H9 (cell line): ENCODE data around the gene AQP5. TPM values are rescaled to one million over a fixed set of nuclear protein-coding genes. Genes with fewer than 3 reads are reported as not detected.
"Not testable (repeated sequence)": the region's sequence is repeated elsewhere in the genome, so short reads cannot be mapped to it uniquely, and the experiment has no call there.

Experiments
- DNase-seq: peaks from one replicate; pipeline ENCODE4 v3.0.0-alpha.2; 2017
- H2AFZ ChIP-seq: one replicate; pipeline ENCODE4 v1.6.1; 2013; ENCODE audit warnings: mild to moderate bottlenecking, low read length, control low read depth, moderate library complexity
- H2AK5ac ChIP-seq: 2 replicates; pipeline ENCODE4 v1.6.1; 2013; ENCODE audit warnings: low read length, control low read depth, mixed read lengths; ENCODE audit not compliant: insufficient read length
- H2BK120ac ChIP-seq: one replicate; pipeline ENCODE4 v1.6.1; 2013; ENCODE audit warnings: low read depth, mild to moderate bottlenecking, low read length, control low read depth, inconsistent platforms; ENCODE audit not compliant: poor library complexity, severe bottlenecking
- H2BK12ac ChIP-seq: 2 replicates; pipeline ENCODE4 v1.6.1; 2013; ENCODE audit warnings: low read length, control low read depth, mixed read lengths, low read depth; ENCODE audit not compliant: insufficient read length
- H2BK15ac ChIP-seq: 2 replicates; pipeline ENCODE4 v1.6.1; 2013; ENCODE audit warnings: low read depth, low read length, control low read depth
- H2BK20ac ChIP-seq: one replicate; pipeline ENCODE4 v1.6.1; 2013; ENCODE audit warnings: low read depth, mild to moderate bottlenecking, low read length, control low read depth, inconsistent platforms; ENCODE audit not compliant: poor library complexity, severe bottlenecking
- H2BK5ac ChIP-seq: 2 replicates; pipeline ENCODE4 v1.6.1; 2013; ENCODE audit warnings: low read length, control low read depth, mixed read lengths; ENCODE audit not compliant: insufficient read length
- H3K14ac ChIP-seq: 2 replicates; pipeline ENCODE4 v1.6.1; 2013; ENCODE audit warnings: low read length, control low read depth; ENCODE audit not compliant: insufficient read depth
- H3K18ac ChIP-seq: 2 replicates; pipeline ENCODE4 v1.6.1; 2013; ENCODE audit warnings: low read depth, mild to moderate bottlenecking, mixed read lengths, low read length, control low read depth; ENCODE audit not compliant: insufficient read length
- H3K23ac ChIP-seq: 2 replicates; pipeline ENCODE4 v1.6.1; 2013; ENCODE audit warnings: low read length, control low read depth, mixed read lengths, low read depth; ENCODE audit not compliant: insufficient read length
- H3K23me2 ChIP-seq: 2 replicates; pipeline ENCODE4 v1.6.1; 2013; ENCODE audit warnings: low read depth, mild to moderate bottlenecking, mixed read lengths, low read length, control low read depth; ENCODE audit not compliant: insufficient read length, poor library complexity, severe bottlenecking
- H3K27ac ChIP-seq: 2 replicates; pipeline ENCODE4 v1.5.1; 2013; ENCODE audit warnings: low read length, control low read depth, mixed read lengths, low read depth; ENCODE audit not compliant: insufficient read length
- H3K27me3 ChIP-seq: 2 replicates; pipeline ENCODE4 v1.6.1; 2013; ENCODE audit warnings: low read length, control low read depth, inconsistent platforms; ENCODE audit not compliant: insufficient read depth
- H3K4ac ChIP-seq: 2 replicates; pipeline ENCODE4 v1.6.1; 2013; ENCODE audit warnings: low read depth, mild to moderate bottlenecking, control low read depth, inconsistent platforms, low read length, moderate library complexity
- H3K4me1 ChIP-seq: 2 replicates; pipeline ENCODE4 v1.6.1; 2013; ENCODE audit warnings: low read length, control low read depth, inconsistent platforms; ENCODE audit not compliant: insufficient read depth
- H3K4me2 ChIP-seq: 2 replicates; pipeline ENCODE4 v1.6.1; 2013; ENCODE audit warnings: low read length, control low read depth, mixed read lengths; ENCODE audit not compliant: insufficient read length, insufficient read depth
- H3K56ac ChIP-seq: 2 replicates; pipeline ENCODE4 v1.6.1; 2013; ENCODE audit warnings: low read depth, mild to moderate bottlenecking, mixed read lengths, low read length, control low read depth; ENCODE audit not compliant: insufficient read length
- H3K79me1 ChIP-seq: 2 replicates; pipeline ENCODE4 v1.6.1; 2013; ENCODE audit warnings: low read depth, mild to moderate bottlenecking, moderate library complexity, low read length, control low read depth, inconsistent platforms; ENCODE audit not compliant: insufficient read depth, poor library complexity, severe bottlenecking
- H3K79me2 ChIP-seq: 2 replicates; pipeline ENCODE4 v1.6.1; 2013; ENCODE audit warnings: low read length, control low read depth, inconsistent platforms; ENCODE audit not compliant: insufficient read depth
- H3K9ac ChIP-seq: 2 replicates; pipeline ENCODE4 v1.6.1; 2013; ENCODE audit warnings: low read length, control low read depth, mixed read lengths; ENCODE audit not compliant: insufficient read length; ENCODE audit errors: extremely low read depth
- H3K9me3 ChIP-seq: one replicate; pipeline ENCODE4 v1.6.1; 2013; ENCODE audit warnings: low read depth, low read length, inconsistent platforms; ENCODE audit not compliant: control insufficient read depth
- H3T11ph ChIP-seq: one replicate; pipeline ENCODE4 v1.6.1; 2013; ENCODE audit warnings: mild to moderate bottlenecking, low read length, control low read depth, inconsistent platforms
- H4K20me1 ChIP-seq: one replicate; pipeline ENCODE4 v1.6.1; 2013; ENCODE audit not compliant: control insufficient read depth, insufficient read length, insufficient read depth
- H4K5ac ChIP-seq: 2 replicates; pipeline ENCODE4 v1.6.1; 2013; ENCODE audit warnings: low read depth, mild to moderate bottlenecking, mixed read lengths, low read length, control low read depth; ENCODE audit not compliant: insufficient read length
- H4K8ac ChIP-seq: replicated peaks from 2 replicates; pipeline ENCODE4 v1.6.1; 2013; ENCODE audit warnings: low read length, control low read depth, mixed read lengths, low read depth; ENCODE audit not compliant: insufficient read length
- H4K91ac ChIP-seq: 2 replicates; pipeline ENCODE4 v1.6.1; 2013; ENCODE audit warnings: low read depth, mild to moderate bottlenecking, moderate library complexity, mixed read lengths, low read length, control low read depth; ENCODE audit not compliant: insufficient read length
- H3K27ac Mint-ChIP-seq, 3 experiments: 2 replicates in 2 of 3; 3 replicates in 1 of 3; pipeline ENCODE4 v1.8.0; 2020 to 2021; ENCODE audit warnings: mixed read lengths in 3 of 3, mild to moderate bottlenecking in 1 of 3, moderate library complexity in 1 of 3
- H3K27me3 Mint-ChIP-seq: 2 replicates; pipeline ENCODE4 v1.8.0; 2021; ENCODE audit warnings: low read depth, mild to moderate bottlenecking, moderate library complexity, mixed read lengths
- H3K36me3 Mint-ChIP-seq, 3 experiments: 2 replicates in 2 of 3; 3 replicates in 1 of 3; pipeline ENCODE4 v1.8.0; 2020 to 2021; ENCODE audit warnings: low read depth in 3 of 3, mixed read lengths in 3 of 3; ENCODE audit not compliant: insufficient read depth in 1 of 3
- H3K4me1 Mint-ChIP-seq, 2 experiments: 2 replicates each; pipeline ENCODE4 v1.8.0; 2020; ENCODE audit warnings: mixed read lengths in 2 of 2
- H3K4me3 Mint-ChIP-seq, 2 experiments: 2 replicates in 1 of 2; 3 replicates in 1 of 2; pipeline ENCODE4 v1.8.0; 2020 to 2021; ENCODE audit warnings: mild to moderate bottlenecking in 2 of 2, mixed read lengths in 2 of 2, moderate library complexity in 1 of 2
- H3K9me3 Mint-ChIP-seq, 2 experiments: 2 replicates in 1 of 2; 3 replicates in 1 of 2; pipeline ENCODE4 v1.8.0; 2020; ENCODE audit warnings: mild to moderate bottlenecking in 2 of 2, mixed read lengths in 2 of 2, moderate library complexity in 1 of 2
- WGBS: extraction: QIAGEN DNeasy Blood & Tissue Kit; methylation state at CpG from one replicate; pipeline ENCODE4 v1.1.7; 2013; ENCODE audit warnings: missing lambda C conversion rate, low lambda C conversion rate, mixed read lengths; ENCODE audit not compliant: insufficient read length; ENCODE audit errors: extremely low coverage; 5-methylcytosine and 5-hydroxymethylcytosine counted together
- total RNA-seq: library from RNA; stranded (reverse); gene quantifications from 2 replicates; pipeline ENCODE4 v1.2.1, GENCODE V29; 2021
- TF ChIP-seq, protein P1 (sequence below): fragments of 200-600 bp; sonication (generic); conservative IDR thresholded peaks from 3 replicates; pipeline ENCODE4 v1.8.0; 2021; ENCODE audit warnings: antibody characterized with exemption, mild to moderate bottlenecking

Gene AQP5
- total RNA-seq, 1 experiment from 2014 or later: 2.8 TPM

GRCh38 chr12:49985981-49986380 is 24.3 kb downstream of the AQP5 start:
- DNase-seq: no peak
- no peaks in the 10 kb centered on the region for H3K27me3 ChIP-seq
- H4K5ac ChIP-seq: no peak overlapping the region
- Mint-ChIP-seq H3K27ac (no peak overlapping the region; a peak in 1 of 7 replicates), H3K36me3 (peaks cover 6 to 31% (median 27%) of the 10 kb centered on the region in 3 experiments; a peak in 6 of 7 replicates), H3K27me3 (no peaks in the 10 kb centered on the region), H3K4me1 (peaks cover 24 to 26% of the 10 kb centered on the region in 2 experiments), H3K4me3 (no peak overlapping the region), H3K9me3 (no peaks in the 10 kb centered on the region)
- no peak overlapping the region for H3K18ac ChIP-seq
- H3K56ac ChIP-seq: no peak overlapping the region
- H3K9ac ChIP-seq: no peak overlapping the region
- H3K79me2 ChIP-seq: no peaks in the 10 kb centered on the region
- no peak overlapping the region for H3K23ac ChIP-seq
- no peak overlapping the region for H2AK5ac ChIP-seq
- H3K4me2 ChIP-seq: no peak overlapping the region
- no peak overlapping the region for H4K91ac ChIP-seq
- no peak overlapping the region for H4K8ac ChIP-seq
- no peak overlapping the region for H2AFZ ChIP-seq
- H3K4me1 ChIP-seq: no peaks in the 10 kb centered on the region; the same call in 1 of the 2 replicates
- H3K79me1 ChIP-seq: no peaks in the 10 kb centered on the region
- H2BK12ac ChIP-seq: no peak overlapping the region
- H2BK20ac ChIP-seq: no peak overlapping the region
- no peak overlapping the region for H3K27ac ChIP-seq
- no peaks in the 10 kb centered on the region for H3K23me2 ChIP-seq
- H3K4ac ChIP-seq: no peak overlapping the region
- H4K20me1 ChIP-seq: no peaks in the 10 kb centered on the region
- no CpG with 5 or more reads among the region's 5 CpGs for WGBS
- no peaks in the 10 kb centered on the region for H3K9me3 ChIP-seq
- H3K14ac ChIP-seq: no peak overlapping the region
- TF ChIP-seq, protein P1, sequence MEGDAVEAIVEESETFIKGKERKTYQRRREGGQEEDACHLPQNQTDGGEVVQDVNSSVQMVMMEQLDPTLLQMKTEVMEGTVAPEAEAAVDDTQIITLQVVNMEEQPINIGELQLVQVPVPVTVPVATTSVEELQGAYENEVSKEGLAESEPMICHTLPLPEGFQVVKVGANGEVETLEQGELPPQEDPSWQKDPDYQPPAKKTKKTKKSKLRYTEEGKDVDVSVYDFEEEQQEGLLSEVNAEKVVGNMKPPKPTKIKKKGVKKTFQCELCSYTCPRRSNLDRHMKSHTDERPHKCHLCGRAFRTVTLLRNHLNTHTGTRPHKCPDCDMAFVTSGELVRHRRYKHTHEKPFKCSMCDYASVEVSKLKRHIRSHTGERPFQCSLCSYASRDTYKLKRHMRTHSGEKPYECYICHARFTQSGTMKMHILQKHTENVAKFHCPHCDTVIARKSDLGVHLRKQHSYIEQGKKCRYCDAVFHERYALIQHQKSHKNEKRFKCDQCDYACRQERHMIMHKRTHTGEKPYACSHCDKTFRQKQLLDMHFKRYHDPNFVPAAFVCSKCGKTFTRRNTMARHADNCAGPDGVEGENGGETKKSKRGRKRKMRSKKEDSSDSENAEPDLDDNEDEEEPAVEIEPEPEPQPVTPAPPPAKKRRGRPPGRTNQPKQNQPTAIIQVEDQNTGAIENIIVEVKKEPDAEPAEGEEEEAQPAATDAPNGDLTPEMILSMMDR: no peak
- H2BK120ac ChIP-seq: no peak overlapping the region
- no peak overlapping the region for H2BK15ac ChIP-seq
- H3T11ph ChIP-seq: no peak overlapping the region
- no peak overlapping the region for H2BK5ac ChIP-seq

DNA sequence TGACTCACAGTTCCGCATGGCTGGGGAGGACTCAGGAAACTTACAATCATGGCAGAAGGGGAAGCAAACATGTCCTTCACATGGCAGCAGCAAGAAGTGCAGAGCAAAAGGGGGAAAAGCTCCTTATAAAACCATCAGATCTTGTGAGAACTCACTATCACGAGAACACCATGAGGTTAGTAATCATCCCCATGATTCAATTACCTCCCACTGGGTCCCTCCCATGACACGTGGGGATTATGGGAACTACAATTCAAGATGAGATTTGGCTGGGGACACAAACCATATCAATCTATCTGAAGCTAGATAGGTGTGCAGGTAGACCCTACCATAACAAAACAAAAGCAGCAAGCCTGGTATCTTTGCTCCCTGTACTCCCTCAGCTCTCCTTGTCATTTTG is 24.8 kb downstream of the AQP5 start:
- not testable (repeated sequence) for H4K20me1 ChIP-seq, H3K4me3 Mint-ChIP-seq, H3K9me3 ChIP-seq, H3K4ac ChIP-seq, H2BK20ac ChIP-seq, H3K23me2 ChIP-seq, H3K56ac ChIP-seq, H3K79me1 ChIP-seq, DNase-seq, H2BK5ac ChIP-seq, H3T11ph ChIP-seq, H3K4me2 ChIP-seq, H3K23ac ChIP-seq, H2BK12ac ChIP-seq, H4K5ac ChIP-seq, H4K8ac ChIP-seq, H2AFZ ChIP-seq, H2AK5ac ChIP-seq, H3K27me3 Mint-ChIP-seq, H3K14ac ChIP-seq, H3K9me3 Mint-ChIP-seq, H3K27ac ChIP-seq, H4K91ac ChIP-seq, H2BK120ac ChIP-seq, H3K18ac ChIP-seq, H3K4me1 ChIP-seq, H2BK15ac ChIP-seq, H3K9ac ChIP-seq, H3K79me2 ChIP-seq, H3K27me3 ChIP-seq
- H3K4me1 Mint-ChIP-seq: peaks cover 23% of the 10 kb centered on the region in 2 experiments
- peak overlapping the region in 1 of 3 experiments; percentile 30; a peak in 2 of 7 replicates for H3K27ac Mint-ChIP-seq
- peaks cover 6 to 32% (median 27%) of the 10 kb centered on the region in 3 experiments; a peak in 6 of 7 replicates for H3K36me3 Mint-ChIP-seq
- WGBS: no CpG with 5 or more reads among the region's 3 CpGs
